ENCODE measurements around the gene TUBD1.
"Not testable (repeated sequence)": the region's sequence is repeated elsewhere in the genome, so short reads cannot be mapped to it uniquely, and the experiment has no call there.

Gene TUBD1

GRCh38 chr17:59892924-59893675 is at the start of gene TUBD1, which contains the start of gene RPS6KB1:
Gene TUBD1 (minus strand): TSS chr17:59892943. CDS start chr17:59891002, 1,941 bp downstream.
Gene RPS6KB1 (plus strand): TSS chr17:59893121. CDS start chr17:59893185, 64 bp downstream.
- DNase-seq, result peak; percentile 96 to 99 (median 98)

- no peak for DNase-seq
These were observed 48.4 kb upstream of the TUBD1 start for GRCh38 chr17:59941131-59941530.

- not testable (repeated sequence) for DNase-seq
These were observed 48.0 kb upstream of the TUBD1 start for GRCh38 chr17:59940697-59941096.

GRCh38 chr17:59933317-59933716 is 40.6 kb upstream of the TUBD1 start:
- not testable (repeated sequence) for DNase-seq

GRCh38 chr17:59930768-59931167 is 38.0 kb upstream of the TUBD1 start:
- DNase-seq, result not testable (repeated sequence)

GRCh38 chr17:59930121-59930520 is 37.4 kb upstream of the TUBD1 start:
- DNase-seq, result not testable (repeated sequence)

- DNase-seq, result not testable (repeated sequence)
These were observed 27.9 kb upstream of the TUBD1 start for GRCh38 chr17:59920637-59921036.

- no peak for DNase-seq
These were observed 23.7 kb upstream of the TUBD1 start for GRCh38 chr17:59916446-59916845.

GRCh38 chr17:59914274-59914854 is 21.6 kb upstream of the TUBD1 start:
- DNase-seq, result peak; percentile 2 to 66 (median 33)

GRCh38 chr17:59907467-59907866 is 14.7 kb upstream of the TUBD1 start:
- DNase-seq, result no peak

GRCh38 chr17:59903455-59903854 is 10.7 kb upstream of the TUBD1 start:
- DNase-seq, result no peak

- DNase-seq, result no peak
These were observed 8.9 kb upstream of the TUBD1 start for GRCh38 chr17:59901604-59902003.

GRCh38 chr17:59899099-59899498 is 6.4 kb upstream of the TUBD1 start:
- no peak for DNase-seq

- no peak for DNase-seq
These were observed 4.3 kb upstream of the TUBD1 start for GRCh38 chr17:59897090-59897489.

GRCh38 chr17:59893676-59894100 is 945 bp upstream of the TUBD1 start:
- DNase-seq, result peak in 1 of 3 experiments; percentile 28

- DNase-seq, result no peak
These were observed 356 bp downstream of the TUBD1 start for GRCh38 chr17:59892251-59892923.

- no peak for DNase-seq
These were observed 2.0 kb downstream of the TUBD1 start for GRCh38 chr17:59890720-59891119.

GRCh38 chr17:59888145-59888750 is 4.5 kb downstream of the TUBD1 start:
- DNase-seq, result no peak

GRCh38 chr17:59884861-59885260 is 7.9 kb downstream of the TUBD1 start:
- no peak for DNase-seq

GRCh38 chr17:59878624-59879023 is 14.1 kb downstream of the TUBD1 start:
- DNase-seq, result no peak

GRCh38 chr17:59877965-59878364 is 14.8 kb downstream of the TUBD1 start:
- no peak for DNase-seq

GRCh38 chr17:59876107-59876506 is 16.6 kb downstream of the TUBD1 start:
- no peak for DNase-seq

GRCh38 chr17:59874376-59874775 is 18.4 kb downstream of the TUBD1 start:
- DNase-seq, result no peak

All from NCI-H1417 (cell line).